Spinal cord (tissue), 10 donors: ENCODE data around the gene FRMD4A. TPM values are rescaled to one million over a fixed set of nuclear protein-coding genes. Genes with fewer than 3 reads are reported as not detected.

Source experiments
- DNase-seq, 6 donors: peaks; one replicate each; pipeline versions ENCODE4 v3.0.0 to v3.0.0-alpha.2; 2013 to 2015; ENCODE audit warnings: low spot score in 6 of 6, low read depth in 4 of 6
- H3K27ac ChIP-seq: one replicate; pipeline ENCODE4 v1.5.1; 2013; ENCODE audit warnings: low read depth, low read length, control low read depth
- H3K27me3 ChIP-seq: one replicate; pipeline ENCODE4 v1.6.1; 2013; ENCODE audit warnings: low read length; ENCODE audit not compliant: control insufficient read depth, insufficient read depth
- H3K36me3 ChIP-seq: one replicate; pipeline ENCODE4 v1.6.1; 2013; ENCODE audit warnings: low read length; ENCODE audit not compliant: control insufficient read depth, insufficient read depth
- H3K4me1 ChIP-seq: one replicate; pipeline ENCODE4 v1.6.1; 2013; ENCODE audit warnings: low read length; ENCODE audit not compliant: control insufficient read depth, insufficient read depth
- H3K4me3 ChIP-seq: one replicate; pipeline ENCODE4 v1.5.1; 2013; ENCODE audit warnings: low read depth, low read length, control low read depth
- H3K9me3 ChIP-seq: one replicate; pipeline ENCODE4 v1.6.1; 2013; ENCODE audit warnings: low read length; ENCODE audit not compliant: control insufficient read depth, insufficient read depth
- WGBS: methylation state at CpG from one replicate; pipeline ENCODE4 v1.1.5; 2013; ENCODE audit warnings: missing lambda C conversion rate; ENCODE audit not compliant: insufficient coverage; 5-methylcytosine and 5-hydroxymethylcytosine counted together
- polyA plus RNA-seq, 2 donors: library from polyadenylated mRNA; unstranded; fragments of 120-200 nt; gene quantifications; one replicate each; pipeline ENCODE4 v1.2.1, GENCODE V29; 2013; ENCODE audit not compliant: insufficient read length in 2 of 2
- total RNA-seq, 2 donors: library from RNA; depleted of rRNA in 1 of 2; stranded (reverse); fragments of 120-200 nt in 1 of 2; fragments of >200 nt in 1 of 2; gene quantifications; one replicate each; pipeline versions ENCODE4 v1.2.3 to v1.2.4, GENCODE V29; 2013 to 2014
- donor health status: healthy.

FRMD4A gene
- total and polyA plus RNA-seq, 4 donors: 75.4 to 97.8 (median 91.8) TPM

DNA sequence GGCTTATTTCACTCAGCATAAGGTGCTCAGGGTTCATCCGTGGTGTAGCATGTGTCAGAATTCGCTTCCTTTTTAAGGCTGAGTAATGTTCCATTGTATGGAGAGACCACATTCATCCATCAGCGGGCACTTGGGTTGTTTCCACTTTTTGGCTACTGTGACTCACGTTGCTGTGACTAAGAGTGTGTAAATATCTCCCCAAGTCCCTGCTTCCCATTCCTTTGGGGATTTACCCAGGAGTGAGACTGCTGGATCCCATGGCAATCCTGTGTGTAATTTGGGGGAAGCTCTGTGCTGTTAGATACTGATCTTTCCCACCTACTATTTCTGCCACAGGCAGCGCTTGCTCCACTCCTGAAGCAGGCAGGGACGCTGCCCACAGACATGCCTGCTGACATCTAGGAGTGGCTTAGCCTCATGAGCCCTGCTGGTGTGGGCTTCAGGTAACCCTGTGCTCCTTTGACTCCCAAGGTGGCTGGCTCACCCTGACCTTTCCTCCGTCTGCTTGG is 346.0 kb downstream of the FRMD4A start:
- no peak overlapping the region for H3K27ac ChIP-seq
- H3K4me3 ChIP-seq: no peak overlapping the region
- no peaks in the 10 kb centered on the region for H3K27me3 ChIP-seq
- DNase-seq: no peak
- peaks cover 12% of the 10 kb centered on the region for H3K4me1 ChIP-seq
- H3K36me3 ChIP-seq: peaks cover 3% of the 10 kb centered on the region
- WGBS: 100% methylated on average over 3 of the region's 7 CpGs
- peaks cover 1% of the 10 kb centered on the region for H3K9me3 ChIP-seq

DNA sequence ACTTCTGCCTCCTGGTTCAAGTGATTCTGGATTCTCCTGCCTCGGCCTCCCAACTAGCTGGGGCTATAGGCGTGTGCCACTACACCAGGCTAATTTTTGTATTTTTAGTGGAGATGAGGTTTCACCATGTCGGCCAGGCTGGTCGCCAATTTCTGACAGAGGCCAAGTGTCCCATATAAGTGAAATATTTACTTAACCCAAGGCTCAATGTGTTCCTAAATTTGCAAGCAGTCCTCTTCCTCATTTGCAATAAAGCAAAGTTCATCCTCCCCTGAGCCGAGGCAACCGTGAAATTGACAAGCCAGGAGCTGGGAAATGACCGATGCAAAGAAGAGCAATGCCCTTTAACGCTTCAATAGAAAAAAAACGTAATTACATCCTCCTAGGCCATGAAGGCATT is 347.7 kb downstream of the FRMD4A start:
- Histone ChIP-seq H3K9me3 (peaks cover 1% of the 10 kb centered on the region), H3K27me3 (no peaks in the 10 kb centered on the region), H3K4me3 (no peak overlapping the region), H3K36me3 (peaks cover 3% of the 10 kb centered on the region), H3K4me1 (peaks cover 12% of the 10 kb centered on the region), H3K27ac (no peak overlapping the region)
- WGBS: 17% methylated on average over 2 of the region's 9 CpGs
- peak in 1 of 6 donors; percentile 48 for DNase-seq

DNA sequence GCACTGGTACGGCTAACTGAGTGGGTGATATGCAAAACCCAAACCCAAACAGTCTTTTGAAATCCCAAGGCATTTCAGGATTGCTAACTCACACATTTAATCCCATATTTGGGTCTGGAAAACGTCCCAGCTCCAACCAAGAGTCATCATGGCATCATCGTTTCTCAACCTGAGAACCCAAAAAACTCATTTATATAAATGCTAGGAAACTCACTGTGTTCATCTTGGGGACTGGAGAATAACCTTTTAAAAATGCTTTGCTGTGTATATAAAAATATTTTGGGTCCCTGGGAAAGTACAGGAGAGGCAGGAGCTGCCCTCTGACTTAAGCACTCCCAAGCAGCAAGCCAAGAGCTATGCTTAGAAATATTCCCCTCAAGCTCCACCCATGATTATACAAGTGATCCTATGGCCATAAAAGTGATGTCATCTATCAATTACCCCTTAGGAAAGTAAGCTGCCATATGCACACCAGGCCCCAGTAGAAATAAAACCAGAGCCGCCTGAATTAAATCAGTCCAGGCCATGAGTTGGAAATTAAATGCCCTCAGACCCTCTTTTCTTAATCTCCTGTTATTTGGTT is 352.1 kb downstream of the FRMD4A start:
- Histone ChIP-seq H3K36me3 (peaks cover 7% of the 10 kb centered on the region), H3K27ac (no peak overlapping the region), H3K4me3 (no peak overlapping the region), H3K27me3 (no peaks in the 10 kb centered on the region), H3K4me1 (peaks cover 3% of the 10 kb centered on the region), H3K9me3 (no peaks in the 10 kb centered on the region)
- DNase-seq: no peak
- 100% methylated on average over 1 of the region's 4 CpGs for WGBS

DNA sequence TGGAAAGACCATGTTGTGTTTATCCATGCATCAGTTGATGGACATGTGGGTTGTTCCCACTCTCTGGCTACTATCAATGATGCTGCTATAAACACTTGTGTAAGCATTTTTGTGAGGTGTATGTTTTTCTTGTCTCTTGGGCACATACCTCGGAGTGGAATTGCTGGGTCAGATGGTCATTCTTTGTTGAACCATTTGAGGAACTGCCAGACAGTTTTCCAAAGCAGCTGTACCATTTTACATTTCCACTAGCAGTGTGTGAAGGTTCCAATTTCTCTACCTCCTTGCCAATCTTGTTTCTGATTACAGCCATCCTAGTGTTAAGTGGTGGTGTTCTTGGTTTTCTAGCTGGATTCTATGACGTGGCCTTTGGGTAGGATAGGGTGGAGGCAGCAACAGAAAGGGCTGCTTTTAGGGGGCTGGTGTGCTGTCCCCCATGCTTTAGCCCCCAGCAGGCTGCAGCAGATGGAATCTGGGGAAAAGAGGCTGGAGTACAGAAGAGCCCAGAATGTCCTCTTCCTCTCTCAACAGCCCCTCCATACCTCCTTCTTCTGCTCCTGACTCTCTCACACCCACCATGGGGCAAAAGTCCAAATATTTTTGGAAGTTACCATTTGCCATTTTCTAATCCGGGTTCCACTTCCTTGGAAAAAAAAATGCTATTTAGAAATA is 352.7 kb downstream of the FRMD4A start:
- H3K27me3 ChIP-seq: no peaks in the 10 kb centered on the region
- no peaks in the 10 kb centered on the region for H3K9me3 ChIP-seq
- no peak overlapping the region for H3K27ac ChIP-seq
- WGBS: 100% methylated on average over 1 of the region's 3 CpGs
- H3K4me1 ChIP-seq: peaks cover 3% of the 10 kb centered on the region
- peaks cover 7% of the 10 kb centered on the region for H3K36me3 ChIP-seq
- H3K4me3 ChIP-seq: no peak overlapping the region
- no peak for DNase-seq

DNA sequence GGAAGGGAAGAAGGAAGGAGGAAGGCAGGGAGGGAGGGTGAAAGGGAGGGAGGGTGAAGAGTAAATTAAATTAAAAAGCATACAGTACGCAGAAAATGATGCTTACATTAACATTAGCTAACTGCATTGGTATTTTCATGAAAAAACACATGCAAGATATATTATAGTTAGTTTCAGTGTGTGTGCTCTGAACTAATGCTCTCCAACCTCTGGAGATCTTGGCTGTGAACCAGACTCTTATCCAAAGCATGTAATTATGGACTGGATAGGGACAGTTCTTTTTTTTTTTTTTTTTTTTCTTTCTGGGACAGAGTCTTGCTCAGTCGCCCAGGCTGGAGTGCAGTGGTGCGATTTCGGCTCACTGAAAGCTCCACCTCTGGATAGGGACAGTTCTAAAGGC is 357.0 kb downstream of the FRMD4A start:
- no peaks in the 10 kb centered on the region for H3K9me3 ChIP-seq
- H3K4me1 ChIP-seq: peaks cover 15% of the 10 kb centered on the region
- H3K27ac ChIP-seq: no peak overlapping the region
- peaks cover 15% of the 10 kb centered on the region for H3K36me3 ChIP-seq
- peak in 1 of 6 donors; percentile 39 for DNase-seq
- H3K27me3 ChIP-seq: no peaks in the 10 kb centered on the region
- WGBS: no CpG with 5 or more reads among the region's 4 CpGs
- no peak overlapping the region for H3K4me3 ChIP-seq

DNA sequence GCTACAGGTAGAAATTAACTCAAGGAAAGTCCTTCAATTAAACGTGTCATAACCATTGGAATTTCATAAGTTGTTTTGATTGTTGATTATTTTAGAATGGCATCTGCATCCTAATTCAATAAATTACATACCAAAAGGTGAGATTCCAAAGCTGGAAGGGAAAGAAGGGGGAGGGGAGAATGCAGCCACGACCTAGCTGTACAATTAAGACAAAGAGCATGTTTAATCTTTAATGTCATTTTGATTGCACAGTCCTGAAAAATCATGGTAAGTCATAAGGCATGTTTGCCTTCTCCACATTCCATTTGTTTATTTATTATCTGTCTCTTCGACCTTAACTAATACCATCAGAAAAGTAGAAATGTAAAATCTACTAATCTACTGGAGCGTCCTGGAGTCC is 358.1 kb downstream of the FRMD4A start:
- Histone ChIP-seq H3K4me1 (peaks cover 15% of the 10 kb centered on the region), H3K27ac (no peak overlapping the region), H3K27me3 (no peaks in the 10 kb centered on the region), H3K9me3 (no peaks in the 10 kb centered on the region), H3K36me3 (peaks cover 15% of the 10 kb centered on the region), H3K4me3 (no peak overlapping the region)
- DNase-seq: no peak
- no CpG with 5 or more reads among the region's 4 CpGs for WGBS

DNA sequence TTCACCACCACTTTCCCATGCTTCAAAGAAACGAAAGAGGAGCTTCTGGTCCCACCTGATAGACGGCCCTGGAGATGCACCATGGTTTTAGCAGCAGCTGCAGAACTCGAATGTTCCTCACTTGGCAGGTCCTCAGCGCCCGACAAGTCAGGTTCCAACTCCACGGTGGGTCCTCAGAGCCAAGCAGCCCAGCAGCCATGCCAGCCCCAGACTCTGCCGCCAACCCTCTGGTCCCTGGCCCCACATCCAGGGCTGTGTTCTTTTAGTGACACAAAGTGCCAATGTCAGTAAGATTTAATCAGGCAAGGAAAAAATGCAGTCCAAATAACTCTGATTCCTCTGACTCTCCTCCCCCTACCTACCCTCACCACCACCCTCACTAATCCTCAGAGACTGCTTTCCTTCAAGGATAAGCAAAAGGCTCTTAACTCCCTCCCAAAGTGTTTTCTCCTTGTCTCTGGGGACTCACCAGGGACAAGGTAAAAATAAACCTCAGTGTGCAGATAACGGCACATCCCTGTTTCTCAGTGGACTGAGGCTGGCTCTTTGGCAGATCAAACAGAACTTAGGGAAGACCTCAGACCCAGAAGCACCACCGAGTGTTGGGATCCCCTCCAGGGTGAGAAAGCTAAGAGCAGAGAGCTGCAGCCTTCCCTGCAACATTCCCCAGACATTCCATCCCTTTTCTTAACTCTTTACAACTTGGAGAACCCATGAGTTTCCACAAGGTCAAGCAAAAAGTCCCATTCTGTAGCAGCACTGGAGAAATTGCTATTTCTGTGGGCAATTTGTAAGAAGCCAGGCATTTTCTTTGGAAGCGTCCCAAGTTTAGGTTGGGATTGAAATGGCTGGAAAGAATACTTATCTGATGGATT is 358.9 kb downstream of the FRMD4A start:
- Histone ChIP-seq H3K4me1 (peaks cover 15% of the 10 kb centered on the region), H3K4me3 (no peak overlapping the region), H3K27me3 (no peaks in the 10 kb centered on the region), H3K27ac (peak overlapping the region; percentile 48), H3K36me3 (peaks cover 15% of the 10 kb centered on the region), H3K9me3 (no peaks in the 10 kb centered on the region)
- 53% methylated on average over 9 of the region's 10 CpGs for WGBS
- DNase-seq: peak in 1 of 6 donors; percentile 68

DNA sequence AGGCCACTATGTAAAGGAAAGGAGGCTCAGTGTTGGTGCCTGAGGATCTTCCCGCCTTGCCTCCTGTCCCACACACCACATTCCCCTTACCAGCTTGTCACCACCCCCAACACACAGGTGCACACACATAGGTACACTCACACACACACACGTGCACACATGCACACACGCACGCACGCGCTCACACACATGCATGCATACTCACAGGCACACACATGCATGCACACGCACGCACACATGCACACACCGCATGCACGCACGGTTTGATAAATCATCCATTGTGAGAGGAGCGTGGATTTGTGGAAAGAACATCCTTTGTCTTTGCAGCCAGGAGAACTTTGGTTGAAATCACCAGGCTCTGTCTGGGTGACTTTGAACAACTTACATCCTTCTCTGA is 359.8 kb downstream of the FRMD4A start:
- no peak overlapping the region for H3K27ac ChIP-seq
- no peak for DNase-seq
- H3K27me3 ChIP-seq: no peaks in the 10 kb centered on the region
- no peaks in the 10 kb centered on the region for H3K9me3 ChIP-seq
- H3K4me1 ChIP-seq: peaks cover 15% of the 10 kb centered on the region
- 100% methylated on average over 5 of the region's 12 CpGs for WGBS
- peaks cover 15% of the 10 kb centered on the region for H3K36me3 ChIP-seq
- H3K4me3 ChIP-seq: no peak overlapping the region

DNA sequence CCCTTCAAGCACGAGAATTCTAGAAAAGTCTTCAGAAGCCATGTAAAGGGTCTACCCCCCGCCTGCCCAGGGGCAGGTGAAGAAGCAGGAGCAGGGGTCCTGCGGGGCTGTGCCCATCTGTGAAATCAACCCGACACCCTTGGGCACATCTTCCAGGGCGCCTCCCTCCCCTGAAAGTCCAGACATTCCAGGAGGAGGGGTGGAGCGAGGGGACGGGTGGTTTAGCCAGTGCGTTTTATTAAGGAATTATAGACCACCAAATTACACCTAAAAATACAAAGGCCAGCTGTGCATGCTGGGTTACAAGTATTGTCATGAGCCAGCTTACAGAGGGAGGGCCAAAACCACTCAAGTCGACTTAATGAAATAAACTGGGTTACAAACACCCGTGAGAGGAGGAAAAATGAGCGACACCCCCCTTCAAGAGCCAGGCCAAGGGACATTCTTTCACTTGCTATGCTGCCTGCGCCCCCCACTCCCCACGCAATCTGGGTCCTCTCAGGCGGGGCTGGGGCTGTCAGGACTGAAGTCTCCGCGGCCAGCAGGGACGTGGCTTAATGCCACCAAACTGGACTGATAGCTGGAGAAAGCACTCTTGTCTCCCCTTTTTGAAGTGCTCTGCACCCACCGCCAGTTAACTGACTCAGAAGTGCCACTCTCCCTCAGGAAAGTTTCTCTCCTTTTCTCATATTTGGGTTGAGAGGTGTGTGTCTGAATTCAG is 360.3 kb downstream of the FRMD4A start:
- H3K27me3 ChIP-seq: no peaks in the 10 kb centered on the region
- 66% methylated on average over 8 of the region's 18 CpGs for WGBS
- no peaks in the 10 kb centered on the region for H3K9me3 ChIP-seq
- H3K36me3 ChIP-seq: peaks cover 14% of the 10 kb centered on the region
- DNase-seq: no peak
- H3K4me1 ChIP-seq: peaks cover 15% of the 10 kb centered on the region
- no peak overlapping the region for H3K4me3 ChIP-seq
- H3K27ac ChIP-seq: no peak overlapping the region
